ENCODE results near the gene ZNF207.

GRCh38 chr17:32349854-32350665, at the start of gene ZNF207:
- TF ChIP-seq GTF2A2 (tag; IDR thresholded peaks at IDR 0.05), result no peak
- no peak for TF ChIP-seq CBFB (CRISPR knock-in tag; IDR thresholded peaks at IDR 0.05)
- no peak for TF ChIP-seq CREB5 (CRISPR knock-in tag; IDR thresholded peaks at IDR 0.05)
- TF ChIP-seq MTF1 (CRISPR knock-in tag; IDR thresholded peaks at IDR 0.05; ENCODE audit: borderline replicate concordance), result no peak
- TF ChIP-seq ZNF165 (CRISPR knock-in tag; IDR thresholded peaks at IDR 0.05; ENCODE audit: borderline replicate concordance), result no peak
- TF ChIP-seq PRPF4 (IDR thresholded peaks at IDR 0.05; ENCODE audit: insufficient read depth, low read depth, low read length, poor library complexity, severe bottlenecking), result no peak
- TF ChIP-seq TSHZ1 (CRISPR knock-in tag; IDR thresholded peaks at IDR 0.05), result no peak
- no peak for TF ChIP-seq ZFP36 (IDR thresholded peaks at IDR 0.05; ENCODE audit: low read depth, low read length, partially characterized antibody)
- no peak for TF ChIP-seq NCOA4 (IDR thresholded peaks at IDR 0.05; ENCODE audit: partially characterized antibody)
